LNCAP (cell line): ENCODE data around the gene HHLA2.

ENCODE experiments used
- TF ChIP-seq, protein P1 (sequence below): fragments of 450-650 bp; IDR thresholded peaks from 2 replicates; pipeline ENCODE4 v1.5.1; 2017; ENCODE audit warnings: mild to moderate bottlenecking

HHLA2 gene

GRCh38 chr3:108311797-108312196 is 15.4 kb downstream of the HHLA2 start:
- TF ChIP-seq, protein P1, sequence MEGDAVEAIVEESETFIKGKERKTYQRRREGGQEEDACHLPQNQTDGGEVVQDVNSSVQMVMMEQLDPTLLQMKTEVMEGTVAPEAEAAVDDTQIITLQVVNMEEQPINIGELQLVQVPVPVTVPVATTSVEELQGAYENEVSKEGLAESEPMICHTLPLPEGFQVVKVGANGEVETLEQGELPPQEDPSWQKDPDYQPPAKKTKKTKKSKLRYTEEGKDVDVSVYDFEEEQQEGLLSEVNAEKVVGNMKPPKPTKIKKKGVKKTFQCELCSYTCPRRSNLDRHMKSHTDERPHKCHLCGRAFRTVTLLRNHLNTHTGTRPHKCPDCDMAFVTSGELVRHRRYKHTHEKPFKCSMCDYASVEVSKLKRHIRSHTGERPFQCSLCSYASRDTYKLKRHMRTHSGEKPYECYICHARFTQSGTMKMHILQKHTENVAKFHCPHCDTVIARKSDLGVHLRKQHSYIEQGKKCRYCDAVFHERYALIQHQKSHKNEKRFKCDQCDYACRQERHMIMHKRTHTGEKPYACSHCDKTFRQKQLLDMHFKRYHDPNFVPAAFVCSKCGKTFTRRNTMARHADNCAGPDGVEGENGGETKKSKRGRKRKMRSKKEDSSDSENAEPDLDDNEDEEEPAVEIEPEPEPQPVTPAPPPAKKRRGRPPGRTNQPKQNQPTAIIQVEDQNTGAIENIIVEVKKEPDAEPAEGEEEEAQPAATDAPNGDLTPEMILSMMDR = no peak

- TF ChIP-seq, protein P1 = no peak
Observed at GRCh38 chr3:108312656-108313055, 16.3 kb downstream of the HHLA2 start.

DNA sequence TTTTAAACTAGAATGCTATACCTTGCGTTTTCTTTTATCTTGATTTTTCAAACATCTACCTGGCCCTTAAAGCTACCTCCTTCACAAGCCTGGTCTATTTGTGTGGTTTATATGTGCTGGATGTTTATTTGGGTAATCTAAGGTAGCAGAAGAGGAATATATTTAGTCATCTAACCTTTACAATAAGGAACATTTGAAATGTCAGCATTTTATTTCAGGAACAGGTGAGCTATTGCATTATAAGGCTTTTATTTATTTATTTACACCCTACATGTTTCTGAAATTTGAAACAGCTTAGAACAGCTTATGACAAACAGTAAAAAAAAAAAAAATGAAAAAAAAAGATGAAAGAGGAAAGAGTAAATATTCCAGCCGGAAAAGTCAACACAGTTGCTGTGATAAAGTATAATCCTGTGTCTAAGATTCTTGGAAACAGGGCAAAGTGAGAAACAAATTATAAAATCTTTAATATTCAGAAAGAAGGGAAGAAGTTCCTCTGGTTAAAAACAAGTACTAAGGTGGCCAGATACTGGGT is 19.5 kb downstream of the HHLA2 start:
- TF ChIP-seq, protein P1 = no peak

- TF ChIP-seq, protein P1 = no peak
Observed at GRCh38 chr3:108319428-108320082, 23.2 kb downstream of the HHLA2 start.

DNA sequence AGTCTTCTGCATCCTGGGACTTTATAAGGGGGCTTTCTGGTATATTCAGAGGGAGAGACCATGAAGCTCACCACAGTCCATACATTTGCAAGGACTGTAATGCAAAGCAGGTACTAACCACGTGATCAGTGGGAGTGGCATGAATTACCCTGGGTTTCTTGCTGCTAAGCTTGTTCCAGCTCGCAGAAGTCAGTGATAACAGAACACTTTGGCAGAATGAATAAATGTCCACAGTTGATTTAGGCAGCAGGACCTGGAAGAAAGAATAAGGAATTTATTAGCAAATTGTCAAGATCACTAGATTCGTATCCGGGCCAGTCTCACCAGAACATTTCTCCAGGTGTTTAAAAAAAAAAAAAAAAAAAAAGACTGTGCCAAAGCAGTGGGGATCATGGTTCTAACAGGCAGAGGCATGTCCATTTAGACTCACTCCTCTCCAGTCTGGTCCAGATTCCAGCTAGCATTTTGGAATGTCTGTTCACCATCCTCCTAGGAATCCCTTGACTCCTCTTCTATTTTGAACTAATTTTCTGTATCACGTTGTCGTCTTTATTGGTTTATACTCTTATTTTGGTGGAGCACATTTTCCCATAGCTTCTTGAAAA is 24.5 kb downstream of the HHLA2 start:
- TF ChIP-seq, protein P1 = no peak

DNA sequence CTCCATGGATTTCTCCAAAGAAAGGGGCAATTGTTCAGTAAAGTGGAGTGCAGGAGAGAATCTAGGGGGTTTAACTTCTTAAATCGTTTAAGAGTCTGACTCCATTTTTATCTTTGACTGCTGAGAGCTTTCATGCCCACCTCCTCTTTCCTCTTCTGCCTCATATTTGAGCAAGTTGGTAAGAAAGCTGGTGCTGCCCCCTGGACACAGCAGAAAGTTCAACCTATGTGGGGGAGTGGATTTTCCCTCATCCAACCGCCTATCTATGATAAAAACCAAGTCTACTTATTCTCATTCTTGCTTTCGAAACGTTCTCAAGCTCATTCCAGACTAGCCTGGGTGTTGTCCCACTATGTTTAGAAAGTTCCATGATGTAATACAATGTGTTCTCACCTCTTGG is 26.0 kb downstream of the HHLA2 start:
- TF ChIP-seq, protein P1 = no peak

GRCh38 chr3:108324177-108324576 is 27.8 kb downstream of the HHLA2 start:
- TF ChIP-seq, protein P1 = no peak
